CD4-positive, alpha-beta T cell treated with Interleukin-4 for 4 hours (primary cell): ENCODE measurements around the gene KLHL14.

Experiments
- DNase-seq: peaks from one replicate; pipeline ENCODE4 v3.0.0-alpha.2; 2020

Gene KLHL14

DNA sequence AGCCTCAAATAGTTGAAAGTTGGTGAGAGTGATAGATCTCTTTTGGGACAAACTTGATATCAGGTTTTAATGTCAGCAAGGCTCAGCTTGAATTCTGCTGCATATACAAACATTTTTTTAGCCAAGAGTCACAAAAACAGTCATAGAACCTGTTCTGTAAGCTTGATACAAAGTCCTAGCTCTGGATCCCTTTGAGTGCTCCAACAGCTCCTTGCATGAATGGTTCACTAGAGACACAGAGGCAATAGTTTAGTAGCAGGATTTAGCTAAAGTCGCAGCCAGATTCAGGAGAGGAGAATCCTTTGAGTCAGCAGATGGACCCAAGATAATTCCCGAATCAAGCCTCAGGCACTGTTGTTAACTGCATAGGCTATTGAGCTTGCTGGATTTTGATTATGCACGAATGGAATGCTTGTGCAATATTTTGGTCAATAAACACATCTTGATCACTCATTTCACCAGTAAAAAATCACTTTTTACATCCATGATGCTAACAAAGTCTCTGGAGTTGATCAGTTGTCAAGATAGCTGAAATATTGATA lies 148.6 kb downstream of the KLHL14 start:
- DNase-seq = no peak

DNA sequence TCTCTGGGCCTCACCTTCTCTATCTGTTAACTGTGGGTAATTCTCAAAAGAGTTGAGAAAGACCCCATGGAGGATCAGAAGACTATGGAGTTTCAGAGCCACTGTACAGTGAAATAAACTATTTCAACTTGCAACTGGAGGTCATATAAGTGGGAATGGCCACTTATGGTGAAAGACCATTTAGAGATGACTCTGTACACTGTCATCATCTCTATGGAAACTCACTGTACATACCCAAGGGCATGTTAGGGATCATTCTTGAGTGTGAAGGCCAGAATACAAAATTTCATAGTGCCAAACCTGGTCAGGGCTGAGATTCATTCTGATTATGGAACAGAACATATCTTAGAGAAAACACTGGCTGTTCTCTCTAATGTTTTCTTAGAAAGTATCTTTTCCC lies 149.3 kb downstream of the KLHL14 start:
- no peak for DNase-seq
